ENCODE measurements around the gene RPL22.

RPL22 gene

GRCh38 chr1:6199298-6200187 lies at the start of gene RPL22:
Gene RPL22 (minus strand): TSS chr1:6199595. CDS start chr1:6199573, 22 bp downstream.
- DNase-seq = peak; percentile 97

DNA sequence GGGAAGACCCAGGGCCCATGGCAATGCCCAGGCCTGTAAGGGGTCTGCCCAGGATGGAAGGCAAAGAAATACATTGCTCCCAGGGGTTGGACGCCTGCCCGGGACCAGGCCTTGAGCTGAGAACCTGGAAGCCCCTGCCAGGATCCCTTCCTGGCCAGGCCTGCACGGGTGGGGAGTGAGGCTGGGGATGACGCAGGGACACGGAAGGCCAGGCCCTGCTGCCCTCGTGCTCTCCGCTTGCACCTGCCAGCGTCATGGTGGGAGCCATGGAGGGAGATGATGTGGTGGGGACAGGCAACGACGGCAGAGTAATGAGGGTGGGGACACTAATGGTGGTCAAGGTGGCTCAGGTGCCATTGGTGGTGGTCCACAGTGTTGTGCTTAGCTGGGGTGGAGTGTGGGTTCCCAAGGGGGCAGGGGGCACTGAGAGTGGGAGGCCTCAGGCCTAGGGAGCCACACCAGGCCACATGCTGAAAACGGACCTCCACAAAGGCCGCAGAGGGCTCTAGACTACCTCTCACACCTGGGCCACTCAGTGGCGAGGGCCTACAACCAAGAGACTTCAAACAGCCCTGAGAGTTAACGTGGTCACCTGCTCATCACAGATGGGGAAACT lies 48.9 kb upstream of the RPL22 start:
- no peak for DNase-seq

GRCh38 chr1:6247651-6248050 lies 48.3 kb upstream of the RPL22 start:
- DNase-seq = no peak

DNA sequence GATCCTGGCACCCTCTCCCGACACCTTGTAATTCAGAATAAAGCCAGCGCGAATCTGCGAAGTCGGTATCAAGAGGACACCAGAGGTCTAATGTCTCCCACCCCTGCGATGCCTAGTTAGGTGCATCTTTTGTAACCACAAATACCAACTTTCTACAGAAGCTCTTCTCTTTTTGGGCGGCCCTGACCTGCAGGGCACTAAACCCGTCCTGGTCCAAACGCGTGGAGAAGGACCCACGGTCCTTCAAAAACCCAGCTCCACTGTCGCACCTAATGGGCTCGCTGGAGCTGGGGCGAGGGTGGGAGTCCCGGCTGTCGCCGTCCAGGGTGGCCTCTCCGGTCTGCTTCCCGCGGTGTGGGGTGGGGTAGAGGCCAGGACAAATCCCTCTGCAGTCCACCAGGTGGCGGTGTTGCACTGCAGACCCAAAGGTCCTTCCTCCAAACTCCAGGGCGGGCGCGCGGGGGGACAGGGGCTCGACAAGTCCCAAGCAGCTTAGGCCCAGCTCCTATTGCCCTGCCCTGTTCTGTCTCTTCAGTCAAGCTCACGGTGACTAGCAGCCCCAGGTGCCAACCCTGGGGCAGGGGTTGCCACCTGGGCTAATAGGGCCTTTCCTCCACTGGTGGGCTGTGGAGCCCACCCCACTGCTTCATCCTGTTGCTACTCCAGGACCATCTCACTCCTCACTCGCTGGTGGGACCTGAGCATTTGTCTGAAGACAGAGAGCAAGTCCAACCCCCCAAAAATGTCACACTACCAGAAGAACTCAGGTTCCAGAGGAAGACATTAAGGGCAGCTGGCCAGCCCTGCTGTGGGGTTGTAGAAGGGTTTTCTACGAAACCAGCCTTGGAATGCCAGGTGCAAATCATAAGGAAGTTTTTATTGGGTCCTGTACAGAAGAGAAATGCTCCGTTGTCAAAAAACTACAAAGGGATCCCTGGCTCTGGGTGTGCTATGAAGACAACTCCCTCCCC lies 47.4 kb upstream of the RPL22 start:
- DNase-seq = peak; percentile 71

GRCh38 chr1:6245869-6246496 lies 46.6 kb upstream of the RPL22 start:
- no peak for DNase-seq

GRCh38 chr1:6245086-6245868 lies 45.9 kb upstream of the RPL22 start:
- peak; percentile 71 for DNase-seq

GRCh38 chr1:6244401-6245049 lies 45.1 kb upstream of the RPL22 start:
- DNase-seq = no peak

- DNase-seq = no peak
Observed at GRCh38 chr1:6243993-6244392, 44.6 kb upstream of the RPL22 start, which contains the start of gene HES3. Gene HES3 (plus strand): TSS chr1:6244179. CDS start chr1:6244366, 187 bp downstream.

- DNase-seq = no peak
Observed at GRCh38 chr1:6243053-6243834, 43.8 kb upstream of the RPL22 start.

DNA sequence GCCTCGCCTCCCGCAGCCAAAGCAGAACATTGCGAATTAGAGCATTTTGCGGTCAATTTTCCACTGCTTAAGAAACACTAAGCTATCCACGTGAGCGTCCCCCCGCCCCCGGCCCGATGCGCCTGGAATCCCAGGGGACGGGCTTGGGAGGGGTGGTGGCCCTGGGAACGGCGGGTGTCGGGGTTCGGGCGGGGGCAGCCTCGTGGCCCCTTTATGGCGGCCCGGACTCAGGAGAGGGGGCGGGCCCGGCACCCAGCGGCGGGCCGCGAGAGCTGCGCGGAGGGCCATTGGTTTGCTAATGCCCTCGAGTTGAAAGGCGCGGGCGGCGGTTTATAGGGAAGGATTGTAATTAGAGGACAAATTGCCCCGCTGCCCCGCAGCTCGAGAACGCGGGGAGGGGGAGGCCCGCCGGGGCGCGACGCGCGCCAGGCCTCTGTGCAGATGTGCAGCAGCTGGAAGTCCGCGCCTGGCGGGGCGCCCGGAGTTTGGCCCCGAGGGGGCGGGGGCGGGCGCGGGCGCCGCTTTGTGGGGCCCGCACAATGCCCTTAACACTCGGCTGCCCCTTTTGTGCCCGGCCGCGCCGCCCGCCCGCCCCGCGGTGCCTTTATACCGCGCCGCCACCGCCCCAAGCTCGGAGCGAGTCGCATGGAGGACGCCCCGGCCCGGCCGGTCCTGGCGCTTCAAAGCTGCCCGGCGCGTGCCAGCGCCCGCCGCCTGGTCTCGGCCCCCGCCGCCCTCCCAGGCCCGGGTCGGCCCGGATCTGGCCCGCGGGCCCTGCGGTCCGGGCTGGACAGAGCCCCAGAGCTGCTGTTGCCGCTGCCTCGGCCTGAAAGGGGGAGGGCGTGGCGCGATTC lies 42.7 kb upstream of the RPL22 start:
- DNase-seq = no peak

GRCh38 chr1:6241107-6241886 lies 41.9 kb upstream of the RPL22 start:
- no peak for DNase-seq

DNA sequence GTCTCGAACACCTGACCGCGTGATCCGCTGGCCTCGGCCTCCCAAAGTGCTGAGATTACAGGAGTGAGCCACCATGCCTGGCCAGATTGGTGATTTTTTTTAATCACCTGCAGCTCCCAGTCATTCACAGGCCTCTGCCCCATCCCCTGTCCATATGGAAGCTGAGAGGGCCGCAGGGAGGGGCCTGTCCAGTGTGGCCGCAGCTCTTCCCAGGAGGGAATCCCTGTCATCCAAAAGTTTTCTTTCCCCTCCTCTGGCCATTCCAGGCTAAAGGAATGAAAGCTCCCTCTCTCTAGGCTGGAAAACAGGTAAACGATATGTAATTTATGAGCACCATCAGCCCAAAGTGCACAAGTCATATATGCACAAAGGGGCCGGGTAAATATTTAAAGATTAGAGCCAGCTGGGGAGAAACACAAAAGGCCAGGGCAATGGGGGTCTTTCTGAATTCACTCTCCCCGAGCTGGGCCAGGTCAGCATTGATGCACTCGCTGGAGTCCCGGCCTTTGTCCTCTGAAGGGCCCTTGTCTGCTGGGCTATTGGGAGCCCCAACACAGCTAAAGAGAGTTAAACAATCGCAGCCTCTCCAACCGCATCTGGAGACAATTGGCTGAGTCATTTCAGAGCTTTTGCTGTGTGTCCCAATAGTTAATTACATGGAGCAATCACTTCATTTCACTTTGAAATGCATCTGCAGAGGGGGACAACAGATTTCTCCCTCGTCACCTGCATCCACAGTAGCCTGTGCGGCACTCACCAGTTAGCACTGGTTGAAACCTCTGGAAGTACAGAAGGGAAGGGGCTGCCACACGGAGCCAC lies 40.8 kb upstream of the RPL22 start:
- DNase-seq = no peak

- DNase-seq = no peak
Observed at GRCh38 chr1:6239213-6239752, 39.9 kb upstream of the RPL22 start.

DNA sequence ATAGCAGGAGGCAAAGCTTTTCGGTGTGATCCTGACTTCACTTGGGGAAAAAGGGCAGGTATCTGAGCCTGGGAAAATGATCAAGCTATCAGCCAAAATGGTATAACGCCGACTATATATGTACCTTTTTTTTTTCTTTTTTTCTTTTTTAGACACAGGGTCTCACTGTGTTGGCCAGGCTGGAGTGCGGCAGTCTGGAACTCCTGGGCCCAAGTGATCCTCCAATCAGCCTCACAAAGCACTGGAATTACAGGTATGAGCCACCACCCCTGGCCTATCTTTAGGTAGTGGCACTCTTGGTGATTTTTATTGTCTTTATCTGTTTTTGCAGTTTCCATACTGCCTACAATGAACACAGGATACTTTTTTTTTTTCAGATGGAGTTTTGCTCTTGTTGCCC lies 37.7 kb upstream of the RPL22 start:
- DNase-seq = no peak

DNA sequence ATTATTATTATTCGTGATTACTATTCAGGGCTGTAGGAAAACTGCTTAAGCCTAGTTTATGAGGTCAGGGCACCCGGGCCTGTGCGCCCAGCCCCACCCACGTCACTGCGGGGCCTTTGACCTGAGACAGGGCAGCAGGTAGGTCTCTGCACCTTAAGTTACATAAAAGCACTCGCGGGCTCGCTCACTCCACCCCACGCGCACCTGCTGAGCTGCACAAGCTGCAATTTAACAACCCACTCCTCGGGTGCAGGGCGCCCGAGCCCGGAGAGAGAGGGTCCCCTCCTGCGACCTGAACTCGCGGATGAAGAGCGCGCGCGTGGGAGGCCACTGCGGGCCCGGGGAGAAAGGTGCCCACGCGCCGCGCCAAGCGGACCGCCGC lies 35.9 kb upstream of the RPL22 start:
- DNase-seq = no peak

DNA sequence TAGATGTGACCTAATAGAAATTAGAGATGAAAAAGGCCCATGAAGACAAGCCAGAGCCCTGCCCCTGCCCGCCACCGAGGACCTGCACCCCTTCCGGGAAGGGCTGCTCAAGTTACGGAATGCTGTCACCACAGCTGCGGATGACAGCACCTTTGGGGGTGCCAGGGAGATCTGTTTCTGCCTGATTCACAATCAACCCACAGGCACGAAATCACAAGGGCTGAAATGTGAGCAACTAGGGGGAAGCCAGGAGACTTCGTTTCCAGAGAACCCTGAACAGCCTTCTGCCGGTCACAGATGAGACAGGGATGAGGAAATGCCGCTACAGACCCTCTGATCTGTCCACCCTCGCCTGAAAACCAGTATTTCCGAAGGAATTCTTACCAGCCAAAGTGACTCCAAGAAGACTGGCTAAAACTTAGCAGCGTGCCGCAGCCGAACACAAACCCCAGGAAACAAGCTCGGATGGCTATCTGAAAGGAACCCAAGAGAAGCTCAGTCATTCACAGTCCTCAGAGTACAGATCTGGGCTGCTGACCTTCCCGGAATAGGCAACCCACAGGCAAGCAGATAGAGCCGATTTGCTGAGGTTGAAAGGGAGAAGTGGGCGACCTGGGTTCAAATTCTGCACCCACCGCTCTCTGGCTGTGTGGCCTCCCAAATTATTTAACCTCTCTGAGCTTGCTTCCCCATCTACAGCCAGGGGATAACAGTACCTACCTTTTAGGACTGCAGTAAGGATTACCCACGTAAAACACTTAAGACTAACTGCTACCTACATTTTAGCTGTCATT lies 35.3 kb upstream of the RPL22 start:
- DNase-seq = no peak
